GM10266 (cell line): ENCODE measurements around the gene PLEKHA4.
"Not testable (repeated sequence)": the region's sequence is repeated elsewhere in the genome, so short reads cannot be mapped to it uniquely, and the experiment has no call there.

Experiments
- DNase-seq: peaks from one replicate; pipeline ENCODE4 v3.0.0; 2012; ENCODE audit errors: extremely low spot score
- TF ChIP-seq, protein P1 (sequence below): IDR thresholded peaks from 2 replicates; pipeline ENCODE4 v1.5.1; 2012; ENCODE audit warnings: mild to moderate bottlenecking, low read depth; ENCODE audit not compliant: control insufficient read depth, insufficient read depth; ENCODE audit errors: missing control alignments

The PLEKHA4 gene

DNA sequence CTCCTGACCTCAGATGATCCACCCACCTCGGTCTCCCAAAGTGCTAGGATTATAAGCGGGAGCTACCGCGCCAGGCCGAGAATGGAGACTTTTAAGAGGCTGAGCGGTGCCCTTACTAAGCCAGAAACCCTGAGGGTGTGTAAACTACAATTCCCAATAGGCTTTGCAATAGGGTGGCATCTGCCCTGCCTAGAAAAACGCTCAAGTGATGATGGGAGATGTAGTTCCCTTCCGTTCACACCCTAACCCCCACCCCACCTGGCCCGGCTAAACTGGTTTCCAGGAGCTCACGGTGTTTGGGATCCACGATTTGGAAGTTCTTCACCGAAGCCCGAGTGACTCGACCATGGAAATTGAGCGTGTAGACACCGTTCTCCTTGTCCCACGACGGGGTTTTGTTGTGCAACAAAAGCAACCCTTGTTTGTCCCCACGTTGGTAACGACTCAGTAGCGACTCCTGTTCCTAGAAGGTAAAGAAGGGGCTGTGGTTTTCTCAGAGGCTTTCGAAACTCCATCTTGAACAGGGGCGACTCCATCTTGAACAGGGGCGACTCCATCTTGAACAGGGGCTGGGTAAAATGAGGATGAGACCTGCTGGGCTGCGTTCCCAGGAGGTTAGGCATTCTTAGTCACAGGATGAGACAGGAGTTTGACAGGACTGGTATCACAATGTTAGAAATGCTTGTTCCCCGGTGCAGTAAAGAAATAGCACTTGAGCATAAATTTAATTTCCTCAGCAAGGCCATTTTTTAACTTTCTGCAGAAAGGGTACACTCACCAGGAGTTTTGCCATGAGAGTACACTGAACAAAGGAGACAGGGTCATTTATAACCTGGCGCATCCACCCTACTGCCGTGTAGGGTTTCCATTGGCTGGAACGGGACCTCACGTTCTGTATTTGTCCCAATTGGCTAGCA, 13.6 kb upstream of the PLEKHA4 start:
- TF ChIP-seq, protein P1, sequence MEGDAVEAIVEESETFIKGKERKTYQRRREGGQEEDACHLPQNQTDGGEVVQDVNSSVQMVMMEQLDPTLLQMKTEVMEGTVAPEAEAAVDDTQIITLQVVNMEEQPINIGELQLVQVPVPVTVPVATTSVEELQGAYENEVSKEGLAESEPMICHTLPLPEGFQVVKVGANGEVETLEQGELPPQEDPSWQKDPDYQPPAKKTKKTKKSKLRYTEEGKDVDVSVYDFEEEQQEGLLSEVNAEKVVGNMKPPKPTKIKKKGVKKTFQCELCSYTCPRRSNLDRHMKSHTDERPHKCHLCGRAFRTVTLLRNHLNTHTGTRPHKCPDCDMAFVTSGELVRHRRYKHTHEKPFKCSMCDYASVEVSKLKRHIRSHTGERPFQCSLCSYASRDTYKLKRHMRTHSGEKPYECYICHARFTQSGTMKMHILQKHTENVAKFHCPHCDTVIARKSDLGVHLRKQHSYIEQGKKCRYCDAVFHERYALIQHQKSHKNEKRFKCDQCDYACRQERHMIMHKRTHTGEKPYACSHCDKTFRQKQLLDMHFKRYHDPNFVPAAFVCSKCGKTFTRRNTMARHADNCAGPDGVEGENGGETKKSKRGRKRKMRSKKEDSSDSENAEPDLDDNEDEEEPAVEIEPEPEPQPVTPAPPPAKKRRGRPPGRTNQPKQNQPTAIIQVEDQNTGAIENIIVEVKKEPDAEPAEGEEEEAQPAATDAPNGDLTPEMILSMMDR, result no peak
- DNase-seq, result no peak

- DNase-seq, result not testable (repeated sequence)
Observed at GRCh38 chr19:48879696-48880095, 11.3 kb upstream of the PLEKHA4 start.

DNA sequence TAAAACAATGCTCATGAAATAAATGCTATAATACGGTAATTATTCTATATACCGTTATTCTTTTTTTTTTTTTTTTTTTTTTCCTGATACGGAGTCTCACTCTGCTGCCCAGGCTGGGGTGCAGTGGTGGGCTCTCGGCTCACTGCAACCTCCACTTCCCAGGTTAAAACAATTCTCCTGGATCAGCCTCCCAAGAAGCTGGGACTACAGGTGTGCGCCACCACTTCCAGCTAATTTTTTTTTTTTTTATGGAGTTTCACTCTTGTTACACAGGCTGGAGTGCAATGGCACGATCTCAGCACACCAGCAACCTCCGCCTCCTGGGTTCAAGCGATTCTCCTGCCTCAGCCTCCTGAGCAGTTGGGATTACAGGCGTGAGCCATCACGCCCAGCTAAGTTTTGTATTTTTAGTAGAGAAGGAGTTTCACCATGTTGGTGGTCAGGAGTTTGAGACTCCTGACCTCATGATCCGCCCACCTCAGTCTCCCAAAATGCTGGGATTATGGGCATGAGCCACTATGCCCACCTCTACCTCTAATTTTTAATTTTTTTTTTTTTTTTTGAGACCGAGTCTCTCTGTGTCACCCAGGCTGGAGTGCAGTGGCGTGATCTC, 10.7 kb upstream of the PLEKHA4 start:
- TF ChIP-seq, protein P1, result no peak
- no peak for DNase-seq

- DNase-seq, result no peak
- TF ChIP-seq, protein P1, result no peak
Observed at GRCh38 chr19:48878196-48879024, 10.0 kb upstream of the PLEKHA4 start.

- no peak for DNase-seq
- TF ChIP-seq, protein P1, result no peak
Observed at GRCh38 chr19:48877855-48878195, 9.4 kb upstream of the PLEKHA4 start.

- DNase-seq, result not testable (repeated sequence)
Observed at GRCh38 chr19:48876043-48876981, 7.9 kb upstream of the PLEKHA4 start.

- TF ChIP-seq, protein P1, result no peak
- no peak for DNase-seq
Observed at GRCh38 chr19:48874303-48875135, 6.1 kb upstream of the PLEKHA4 start.
